Nephron progenitor cell (in vitro differentiated cells): Measurements from ENCODE around the gene ATP2C2.

Source experiments
- DNase-seq: peaks from one replicate; pipeline ENCODE4 v3.0.0; 2021
- H3K27ac Mint-ChIP-seq: 2 replicates; pipeline ENCODE4 v1.8.0; 2021; ENCODE audit warnings: mild to moderate bottlenecking, moderate library complexity, mixed read lengths
- H3K27me3 Mint-ChIP-seq: 2 replicates; pipeline ENCODE4 v1.8.0; 2021; ENCODE audit warnings: mild to moderate bottlenecking, low read depth, mixed read lengths; ENCODE audit not compliant: poor library complexity
- H3K36me3 Mint-ChIP-seq: 2 replicates; pipeline ENCODE4 v1.8.0; 2021; ENCODE audit warnings: low read depth, mixed read lengths
- H3K4me1 Mint-ChIP-seq: 2 replicates; pipeline ENCODE4 v1.8.0; 2021; ENCODE audit warnings: mixed read lengths
- H3K4me3 Mint-ChIP-seq: 2 replicates; pipeline ENCODE4 v1.8.0; 2021; ENCODE audit warnings: mild to moderate bottlenecking, moderate library complexity, mixed read lengths
- H3K9me3 Mint-ChIP-seq: 2 replicates; pipeline ENCODE4 v1.8.0; 2021; ENCODE audit warnings: mild to moderate bottlenecking, moderate library complexity, mixed read lengths
- CTCF ChIP-seq: fragments of 200-600 bp; sonication (generic); IDR thresholded peaks from 2 replicates; pipeline ENCODE4 v1.5.0; 2021; ENCODE audit warnings: antibody characterized with exemption

Gene ATP2C2

GRCh38 chr16:84371553-84371865, 3.2 kb downstream of the ATP2C2 start:
- TF ChIP-seq CTCF, result no peak
- Mint-ChIP-seq H3K36me3 (no peaks in the 10 kb centered on the region), H3K27me3 (peaks cover 80% of the 10 kb centered on the region), H3K9me3 (no peaks in the 10 kb centered on the region), H3K4me1 (peaks cover 4% of the 10 kb centered on the region), H3K27ac (no peak overlapping the region), H3K4me3 (no peak overlapping the region)
- DNase-seq, result no peak

GRCh38 chr16:84373907-84374489, 5.7 kb downstream of the ATP2C2 start:
- H3K4me3 Mint-ChIP-seq, result no peak overlapping the region
- peaks cover 66% of the 10 kb centered on the region for H3K27me3 Mint-ChIP-seq
- no peak overlapping the region for H3K27ac Mint-ChIP-seq
- H3K4me1 Mint-ChIP-seq, result peaks cover 7% of the 10 kb centered on the region
- no peak for TF ChIP-seq CTCF
- no peak for DNase-seq
- no peaks in the 10 kb centered on the region for H3K36me3 Mint-ChIP-seq
- H3K9me3 Mint-ChIP-seq, result no peaks in the 10 kb centered on the region

- no peak for TF ChIP-seq CTCF
- Mint-ChIP-seq H3K36me3 (no peaks in the 10 kb centered on the region), H3K4me1 (peaks cover 22% of the 10 kb centered on the region), H3K27ac (no peak overlapping the region), H3K27me3 (peaks cover 33% of the 10 kb centered on the region), H3K9me3 (no peaks in the 10 kb centered on the region), H3K4me3 (no peak overlapping the region)
- no peak for DNase-seq
Measured at GRCh38 chr16:84378099-84378498, 9.8 kb downstream of the ATP2C2 start.

GRCh38 chr16:84378567-84378966, 10.2 kb downstream of the ATP2C2 start:
- TF ChIP-seq CTCF, result no peak
- Mint-ChIP-seq H3K27ac (no peak overlapping the region), H3K4me1 (peaks cover 22% of the 10 kb centered on the region), H3K27me3 (peaks cover 28% of the 10 kb centered on the region), H3K9me3 (no peaks in the 10 kb centered on the region), H3K4me3 (no peak overlapping the region), H3K36me3 (no peaks in the 10 kb centered on the region)
- DNase-seq, result no peak

- DNase-seq, result no peak
Measured at GRCh38 chr16:84379008-84379708, 10.8 kb downstream of the ATP2C2 start.

More at GRCh38 chr16:84379008-84379708, 10.8 kb downstream of the ATP2C2 start:
- H3K9me3 Mint-ChIP-seq, result peaks cover 2% of the 10 kb centered on the region
- H3K4me3 Mint-ChIP-seq, result no peak overlapping the region
- H3K27ac Mint-ChIP-seq, result no peak overlapping the region
- H3K36me3 Mint-ChIP-seq, result no peaks in the 10 kb centered on the region
- H3K4me1 Mint-ChIP-seq, result peaks cover 22% of the 10 kb centered on the region
- TF ChIP-seq CTCF, result no peak
- H3K27me3 Mint-ChIP-seq, result peaks cover 27% of the 10 kb centered on the region
